GM19395 (cell line): ENCODE results near the gene SLC17A7.
"Not testable (repeated sequence)": the region's sequence is repeated elsewhere in the genome, so short reads cannot be mapped to it uniquely, and the experiment has no call there.

Experiments
- ATAC-seq: cut with Tn5 transposase; IDR thresholded peaks from one replicate; pipeline ENCODE4 v1.9.1; 2021; ENCODE audit warnings: mild to moderate bottlenecking, moderate library complexity; ENCODE audit not compliant: unreplicated experiment

The SLC17A7 gene

DNA sequence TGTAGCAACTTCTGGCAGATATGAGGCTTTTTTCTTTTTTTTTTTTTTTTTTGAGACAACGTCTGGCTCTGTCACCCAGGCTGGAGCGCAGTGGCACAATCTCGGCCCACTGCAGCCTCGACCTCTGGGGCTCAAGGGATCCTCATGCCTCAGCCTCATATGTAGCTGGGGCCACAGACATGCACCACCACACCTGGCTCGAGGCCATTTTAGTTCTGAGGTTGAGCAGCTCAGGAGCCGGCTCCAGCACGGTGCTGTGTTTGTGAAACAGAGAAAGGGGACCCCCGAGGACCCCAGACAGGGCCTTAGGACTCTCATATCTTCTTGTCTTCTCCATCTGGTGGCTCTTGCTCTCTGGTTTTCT is 29.3 kb upstream of the SLC17A7 start:
- ATAC-seq = no peak

DNA sequence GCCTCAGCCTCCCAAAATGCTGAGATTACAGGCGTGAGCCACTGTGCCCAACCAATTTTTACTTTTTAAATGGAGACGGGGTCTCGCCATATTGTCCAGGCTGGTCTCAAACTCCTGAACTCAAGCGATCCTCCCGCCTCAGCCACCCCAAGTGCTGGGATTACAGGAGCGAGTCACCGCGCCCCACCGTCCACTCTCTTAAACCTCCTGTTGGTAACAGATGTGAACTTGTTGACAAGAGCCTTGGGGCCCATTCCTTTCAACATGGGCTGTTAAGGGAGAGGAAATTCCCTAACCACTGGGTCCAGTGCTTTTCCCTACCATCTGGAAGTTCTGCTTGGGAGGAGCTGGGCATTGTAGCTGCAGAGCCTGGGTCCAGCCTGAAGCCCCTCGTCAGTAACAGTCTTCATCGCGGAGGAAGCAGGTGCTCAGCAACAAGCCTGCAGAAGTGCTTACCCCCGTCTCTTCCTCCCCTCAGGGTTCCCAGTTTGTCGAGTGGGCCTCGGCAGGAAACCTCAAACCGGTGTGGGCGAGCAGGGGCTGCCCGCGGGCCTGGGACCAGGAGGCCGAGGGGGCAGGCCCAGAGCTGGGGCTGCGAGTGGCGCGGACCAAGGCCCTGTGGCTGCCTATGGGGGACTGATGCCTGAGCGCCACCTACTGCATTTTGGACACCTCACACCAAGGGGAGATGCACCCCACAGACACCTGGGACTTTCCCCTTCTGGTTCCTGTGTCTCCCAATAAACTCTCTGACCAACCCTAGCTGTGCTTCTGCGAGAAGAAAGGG is 28.7 kb upstream of the SLC17A7 start:
- peak; percentile 40 for ATAC-seq

DNA sequence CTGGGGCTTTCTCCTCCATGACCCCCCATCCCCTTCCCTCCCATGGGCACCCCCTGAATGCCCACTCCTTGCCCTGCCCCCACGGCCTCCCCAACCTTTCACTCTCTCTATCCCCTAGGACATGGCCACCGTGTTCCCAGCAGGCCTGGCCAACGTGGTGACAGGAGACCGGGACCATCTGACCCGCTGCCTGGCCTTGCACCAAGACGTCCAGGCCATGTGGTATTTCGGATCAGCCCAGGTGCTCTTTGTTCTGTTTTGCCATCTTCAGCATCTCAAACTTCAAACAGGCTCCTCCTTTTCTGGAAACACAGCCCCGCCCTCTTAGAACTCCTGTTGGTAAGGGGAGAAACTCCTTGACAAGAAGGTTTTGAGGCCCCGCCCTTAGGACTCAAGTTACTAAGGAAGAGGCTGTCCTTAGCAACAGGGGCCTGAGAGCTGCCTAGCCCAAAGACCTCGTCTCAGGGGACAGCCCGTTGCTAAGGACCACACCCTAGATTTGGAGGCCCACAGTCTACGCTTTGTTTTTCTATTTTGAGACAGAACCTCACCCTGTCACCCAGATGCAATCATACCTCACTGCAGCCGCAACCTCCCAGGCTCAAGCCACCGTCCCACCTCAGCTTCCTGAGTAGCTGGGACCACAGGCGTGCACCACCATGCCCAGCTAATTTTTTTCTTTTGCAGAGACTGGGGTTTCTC is 27.6 kb upstream of the SLC17A7 start:
- ATAC-seq = peak; percentile 74

DNA sequence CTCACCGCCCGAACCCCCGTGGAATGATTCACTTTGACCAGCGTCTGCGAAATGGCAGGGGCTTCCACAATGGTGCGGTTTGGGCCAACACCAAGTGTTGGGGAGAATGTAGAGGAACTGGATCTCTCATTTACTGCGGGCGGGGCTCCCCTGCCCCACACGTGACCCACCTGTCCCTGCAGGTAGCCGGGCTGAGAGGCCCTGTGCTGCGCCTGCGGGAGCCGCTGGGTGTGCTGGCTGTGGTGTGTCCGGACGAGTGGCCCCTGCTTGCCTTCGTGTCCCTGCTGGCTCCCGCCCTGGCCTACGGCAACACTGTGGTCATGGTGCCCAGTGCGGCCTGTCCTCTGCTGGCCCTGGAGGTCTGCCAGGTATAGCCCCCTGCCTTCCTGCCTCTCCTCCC is 26.9 kb upstream of the SLC17A7 start:
- no peak for ATAC-seq

DNA sequence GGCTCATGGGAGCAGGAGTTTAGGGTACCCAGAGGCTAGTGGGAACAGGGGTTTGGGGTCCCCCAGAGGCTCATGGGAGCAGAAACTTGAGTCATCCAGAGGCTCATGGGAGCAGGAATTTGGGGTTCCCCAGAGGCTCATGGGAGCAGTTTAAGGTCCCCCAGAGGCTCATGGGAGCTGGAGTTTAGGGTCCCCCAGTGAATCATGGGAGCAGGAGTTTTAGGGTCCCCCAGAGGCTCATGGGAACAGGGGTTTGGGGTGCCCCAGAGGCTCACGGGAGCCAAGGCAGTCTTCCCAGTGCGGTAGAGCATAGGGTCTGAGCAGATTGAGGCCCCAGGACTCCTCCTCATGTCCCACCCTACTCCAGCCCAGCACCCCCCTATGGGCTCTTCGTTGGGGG is 24.0 kb upstream of the SLC17A7 start:
- ATAC-seq = no peak

DNA sequence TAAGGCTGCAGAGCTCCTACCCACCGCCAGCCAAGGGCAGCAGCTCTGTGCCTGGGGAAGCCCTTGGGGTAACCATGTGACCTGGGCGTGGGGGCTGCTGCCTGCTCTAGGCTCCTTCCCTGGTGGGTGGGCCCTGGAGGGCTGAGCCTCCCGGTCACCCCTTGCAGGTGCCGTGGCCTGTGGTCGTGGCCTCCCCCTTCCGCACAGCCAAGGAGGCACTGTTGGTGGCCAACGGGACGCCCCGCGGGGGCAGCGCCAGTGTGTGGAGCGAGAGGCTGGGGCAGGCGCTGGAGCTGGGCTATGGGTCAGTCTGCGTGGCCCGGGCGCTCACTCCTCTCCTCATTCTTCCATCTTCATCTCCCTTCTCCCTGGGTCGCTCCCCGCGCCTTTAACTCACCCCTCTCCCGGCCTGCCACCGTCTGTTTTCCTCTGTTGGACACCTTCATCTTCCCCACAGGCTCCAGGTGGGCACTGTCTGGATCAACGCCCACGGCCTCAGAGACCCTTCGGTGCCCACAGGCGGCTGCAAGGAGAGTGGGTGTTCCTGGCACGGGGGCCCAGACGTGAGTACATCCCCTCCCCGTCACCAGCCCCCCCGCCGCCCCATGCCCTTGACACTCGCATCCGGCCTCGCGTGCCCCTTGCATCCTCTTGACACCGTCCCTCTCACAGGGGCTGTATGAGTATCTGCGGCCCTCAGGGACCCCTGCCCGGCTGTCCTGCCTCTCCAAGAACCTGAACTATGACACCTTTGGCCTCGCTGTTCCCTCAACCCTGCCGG is 22.8 kb upstream of the SLC17A7 start:
- no peak for ATAC-seq

DNA sequence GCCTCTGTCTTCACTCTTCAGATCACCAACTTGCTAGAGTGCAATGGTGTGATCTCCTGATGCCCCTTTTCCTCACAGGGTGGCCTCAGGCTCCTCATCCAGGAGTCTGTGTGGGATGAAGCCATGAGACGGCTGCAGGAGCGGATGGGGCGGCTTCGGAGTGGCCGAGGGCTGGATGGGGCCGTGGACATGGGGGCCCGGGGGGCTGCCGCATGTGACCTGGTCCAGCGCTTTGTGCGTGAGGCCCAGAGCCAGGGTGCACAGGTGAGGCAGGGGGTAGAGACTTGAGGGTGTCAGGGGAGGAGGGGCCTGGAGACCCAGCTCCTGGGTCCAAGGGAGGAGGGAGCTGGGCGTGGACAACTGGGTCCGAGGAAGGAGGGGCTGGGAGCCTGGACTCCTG is 21.2 kb upstream of the SLC17A7 start:
- ATAC-seq = no peak

DNA sequence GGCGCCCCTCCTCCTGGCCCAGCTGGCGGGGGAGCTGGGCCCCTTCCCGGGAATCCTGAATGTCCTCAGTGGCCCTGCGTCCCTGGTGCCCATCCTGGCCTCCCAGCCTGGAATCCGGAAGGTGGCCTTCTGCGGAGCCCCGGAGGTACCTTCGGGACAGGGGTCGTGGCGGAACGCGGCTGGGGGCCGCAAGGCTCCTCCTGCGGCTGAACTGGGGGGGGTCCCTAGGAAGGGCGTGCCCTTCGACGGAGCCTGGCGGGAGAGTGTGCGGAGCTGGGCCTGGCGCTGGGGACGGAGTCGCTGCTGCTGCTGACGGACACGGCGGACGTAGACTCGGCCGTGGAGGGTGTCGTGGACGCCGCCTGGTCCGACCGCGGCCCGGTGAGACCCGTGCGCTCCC is 20.3 kb upstream of the SLC17A7 start:
- no peak for ATAC-seq

DNA sequence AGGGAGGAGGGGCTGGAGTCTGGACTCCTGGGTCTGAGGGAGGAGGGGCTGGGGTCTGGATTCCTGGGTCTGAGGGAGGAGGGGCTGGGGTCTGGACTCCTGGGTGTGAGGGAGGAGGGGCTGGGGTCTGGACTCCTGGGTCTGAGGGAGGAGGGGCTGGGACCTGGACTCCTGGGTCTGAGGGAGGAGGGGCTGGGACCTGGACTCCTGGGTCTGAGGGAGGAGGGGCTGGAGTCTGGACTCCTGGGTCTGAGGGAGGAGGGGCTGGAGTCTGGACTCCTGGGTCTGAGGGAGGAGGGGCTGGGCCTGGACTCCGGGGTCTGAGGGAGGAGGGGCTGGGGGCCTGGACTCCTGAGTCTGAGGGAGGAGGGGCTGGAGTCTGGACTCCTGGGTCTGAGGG is 19.8 kb upstream of the SLC17A7 start:
- ATAC-seq = not testable (repeated sequence)

DNA sequence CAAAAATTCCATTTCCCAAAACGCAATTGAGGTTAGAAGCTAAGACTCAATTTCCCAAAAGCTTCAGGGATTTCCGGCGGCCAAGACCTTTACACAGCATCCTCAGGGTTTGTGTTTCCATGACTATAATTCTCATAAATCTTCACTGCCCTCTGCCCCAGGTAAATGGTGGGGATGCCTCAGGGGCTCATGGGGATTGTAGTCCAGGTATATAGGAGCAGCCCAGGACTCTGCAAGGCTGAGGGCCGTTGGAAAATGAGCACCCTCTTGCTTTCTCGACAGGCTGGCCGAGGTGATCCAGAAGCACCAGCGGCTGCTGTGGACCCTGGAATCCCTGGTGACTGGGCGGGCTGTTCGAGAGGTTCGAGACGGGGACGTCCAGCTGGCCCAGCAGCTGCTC is 18.1 kb upstream of the SLC17A7 start:
- ATAC-seq = no peak

DNA sequence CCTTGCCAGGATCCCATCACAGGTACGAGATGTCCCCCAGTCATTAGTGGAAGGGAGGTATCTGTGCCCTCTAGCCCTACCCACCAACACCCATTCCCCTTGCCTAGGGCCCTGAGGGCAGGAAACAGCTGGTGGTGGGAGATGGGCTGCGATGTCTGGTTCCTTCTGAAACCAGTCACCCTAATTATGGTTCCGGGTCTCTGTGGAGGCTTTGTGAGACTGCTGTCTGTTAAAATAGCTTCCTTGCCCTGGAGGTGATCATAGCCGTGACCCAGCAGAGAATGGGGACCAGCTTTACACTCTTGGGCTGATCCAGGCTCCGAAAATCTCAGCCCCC is 17.2 kb upstream of the SLC17A7 start:
- ATAC-seq = no peak

DNA sequence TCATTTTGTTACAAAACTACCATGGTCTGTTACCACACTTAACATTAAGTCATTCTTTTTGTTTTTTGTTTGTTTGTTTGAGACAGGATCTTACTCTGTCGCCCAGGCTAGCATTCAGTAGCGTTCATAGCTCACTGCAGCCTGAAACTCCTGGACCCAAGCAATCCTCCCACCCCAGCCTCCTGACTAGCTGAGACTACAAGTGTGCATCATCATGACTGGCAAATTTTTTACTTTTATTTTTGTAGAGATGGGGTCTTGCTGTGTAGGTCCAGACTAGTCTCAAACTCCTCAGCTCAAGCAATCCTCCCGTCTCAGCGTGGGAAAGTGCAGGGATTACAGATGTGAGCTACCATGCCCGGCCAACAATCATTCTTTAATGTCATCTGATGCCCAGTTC is 15.0 kb upstream of the SLC17A7 start:
- ATAC-seq = no peak

DNA sequence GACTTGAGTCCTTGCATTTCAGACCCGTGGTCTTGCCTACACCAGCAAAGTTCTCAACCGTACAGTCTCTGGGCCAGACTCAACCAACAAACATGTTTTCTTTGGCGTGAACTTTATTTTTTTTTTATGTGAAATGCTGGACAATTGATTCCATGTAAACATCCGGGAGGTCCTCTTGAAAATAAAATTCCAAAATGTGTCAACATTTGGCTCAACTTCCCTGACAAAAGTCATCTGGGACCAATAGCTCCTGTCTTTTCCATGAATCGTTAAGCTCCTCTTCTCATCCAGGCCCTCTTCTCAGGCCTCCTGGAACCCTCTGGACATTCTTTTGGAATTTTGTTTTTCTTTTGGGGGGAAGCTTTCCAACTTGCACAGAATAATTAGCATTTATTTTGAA is 14.4 kb upstream of the SLC17A7 start:
- ATAC-seq = no peak

DNA sequence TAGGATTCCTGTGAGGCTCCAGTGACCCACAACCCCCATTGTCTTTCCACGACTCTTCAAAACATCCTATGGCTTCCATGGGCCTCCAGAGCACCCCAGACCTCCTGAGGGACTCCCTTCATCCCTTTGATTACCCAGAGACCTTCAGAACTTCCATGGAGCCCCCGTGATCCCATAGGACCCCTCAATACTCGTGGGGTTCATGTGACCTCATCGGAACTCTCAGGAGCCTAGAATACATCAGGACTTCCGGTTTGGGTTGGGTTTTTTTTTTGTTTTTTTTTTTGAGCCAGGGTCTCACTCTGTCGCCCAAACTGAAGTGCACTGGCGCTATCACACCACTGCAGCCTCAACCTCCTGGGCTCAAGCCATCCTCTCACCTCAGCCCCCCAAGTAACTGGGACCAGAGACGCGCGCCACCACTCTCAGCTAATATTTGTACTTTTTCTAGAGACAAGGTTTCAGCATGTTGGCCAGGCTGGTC is 12.5 kb upstream of the SLC17A7 start:
- no peak for ATAC-seq

DNA sequence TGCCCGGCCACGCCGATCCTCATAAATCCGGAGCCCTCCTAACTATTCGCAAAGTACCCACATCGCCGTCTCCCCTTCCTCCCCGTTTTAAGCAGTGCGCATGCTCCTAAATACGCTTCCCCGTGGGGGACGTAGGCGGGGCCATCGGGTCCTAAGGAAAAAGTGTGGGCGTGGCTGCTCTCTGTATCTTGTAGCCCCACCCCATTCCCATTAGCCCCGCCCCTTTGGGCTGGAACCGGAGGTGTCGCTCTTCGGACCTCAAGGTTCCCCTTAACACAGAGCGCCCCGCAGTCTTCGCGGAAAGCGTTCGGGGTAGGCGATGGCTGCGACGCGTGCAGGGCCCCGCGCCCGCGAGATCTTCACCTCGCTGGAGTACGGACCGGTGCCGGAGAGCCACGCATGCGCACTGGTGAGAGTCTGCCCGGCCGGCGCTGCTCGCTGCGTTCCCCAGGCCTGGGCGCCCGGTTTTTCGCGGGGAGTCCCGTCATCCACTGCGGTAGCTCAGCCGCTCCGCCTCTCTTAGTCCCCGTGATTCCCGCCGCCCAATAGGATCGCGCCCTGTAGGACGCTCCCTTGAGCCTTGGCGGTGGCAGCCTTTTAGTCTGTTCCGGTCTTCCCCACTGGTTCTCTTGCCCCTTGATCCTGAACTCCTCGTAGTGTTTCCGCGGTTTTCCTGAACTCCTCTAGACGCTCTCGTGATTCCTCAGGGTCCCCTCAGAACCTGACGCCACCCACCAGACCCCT is 11.9 kb upstream of the SLC17A7 start, which contains the start of gene ALDH16A1:
Gene ALDH16A1 (plus strand): TSS at position 213 of the 744 bp plus-strand sequence. CDS start 107 bp downstream, at position 320.
- ATAC-seq = peak; percentile 74

DNA sequence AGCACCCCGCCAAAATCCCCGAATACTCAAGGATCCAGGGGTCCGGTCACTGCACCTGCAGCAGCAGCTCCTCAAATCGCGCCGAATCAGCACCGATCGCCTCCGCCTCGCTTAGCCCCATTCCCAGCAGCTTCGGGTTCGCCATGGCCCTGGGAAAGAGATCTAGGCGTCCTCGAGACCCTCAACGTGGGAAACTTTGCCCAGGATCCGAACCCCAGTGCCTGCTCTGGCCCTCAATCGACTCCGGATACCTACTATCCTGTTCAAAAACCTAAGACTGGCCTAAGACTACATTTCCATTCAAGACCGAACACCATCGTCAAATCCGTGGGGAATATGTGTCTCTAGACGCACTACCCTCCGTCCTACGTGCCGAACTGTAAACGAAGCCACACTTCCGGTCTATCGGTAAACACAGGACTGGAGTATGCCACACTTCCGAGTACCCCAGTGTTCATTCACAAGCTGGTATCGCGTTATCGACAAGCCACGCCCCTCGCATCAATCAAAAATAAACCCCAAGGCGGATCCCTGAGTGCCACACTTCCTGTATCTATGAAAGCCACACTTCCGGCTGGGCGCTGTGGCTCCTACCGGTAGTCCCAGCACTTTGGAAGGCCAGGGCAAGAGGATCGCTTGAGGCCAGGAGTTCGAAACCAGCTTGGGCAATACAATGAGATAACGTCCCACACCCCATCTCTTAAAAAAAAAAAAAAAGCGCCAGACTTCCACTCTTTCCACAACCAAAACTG is 10.3 kb upstream of the SLC17A7 start, which contains the start of gene PIH1D1:
Gene PIH1D1 (minus strand): TSS at position 385 of the 752 bp plus-strand sequence. CDS start 240 bp downstream, at position 145.
- ATAC-seq = peak; percentile 64

DNA sequence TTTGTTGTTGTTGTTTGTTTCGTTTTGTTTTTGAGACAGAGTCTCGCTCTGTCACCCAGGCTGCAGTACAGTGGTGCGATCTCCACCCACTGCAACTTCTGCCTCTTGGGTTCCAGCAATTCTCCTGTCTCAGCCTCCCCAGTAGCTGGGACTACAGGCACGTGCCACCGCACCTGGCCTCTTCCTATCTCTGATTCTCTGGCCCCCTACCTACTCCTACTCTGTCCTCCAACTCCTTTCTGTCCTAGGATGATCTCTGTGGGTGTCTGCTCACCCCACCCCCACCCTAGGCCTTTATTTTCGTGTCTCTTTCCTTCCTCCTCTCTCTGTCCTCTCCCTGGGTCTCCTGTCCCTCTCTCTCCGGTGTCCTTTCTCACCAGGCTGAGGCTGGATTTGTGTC is 9.1 kb upstream of the SLC17A7 start:
- no peak for ATAC-seq

DNA sequence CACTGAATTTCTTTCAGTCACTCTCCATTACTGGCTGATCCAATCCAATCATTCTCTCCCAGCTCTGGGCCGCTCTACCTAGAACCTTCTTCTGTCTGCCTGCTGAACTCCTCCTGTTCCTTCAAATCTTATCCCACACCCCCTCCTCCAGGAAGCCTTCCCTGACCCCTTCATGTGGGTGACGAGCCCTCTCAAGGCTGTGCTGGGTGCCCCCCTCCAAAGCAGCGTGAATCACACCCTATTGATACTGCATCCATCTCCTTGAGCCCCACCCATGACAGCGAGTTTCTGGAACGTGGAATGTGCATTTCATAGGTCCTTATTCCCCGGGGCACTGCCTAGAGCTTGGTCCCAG is 7.1 kb upstream of the SLC17A7 start:
- no peak for ATAC-seq

DNA sequence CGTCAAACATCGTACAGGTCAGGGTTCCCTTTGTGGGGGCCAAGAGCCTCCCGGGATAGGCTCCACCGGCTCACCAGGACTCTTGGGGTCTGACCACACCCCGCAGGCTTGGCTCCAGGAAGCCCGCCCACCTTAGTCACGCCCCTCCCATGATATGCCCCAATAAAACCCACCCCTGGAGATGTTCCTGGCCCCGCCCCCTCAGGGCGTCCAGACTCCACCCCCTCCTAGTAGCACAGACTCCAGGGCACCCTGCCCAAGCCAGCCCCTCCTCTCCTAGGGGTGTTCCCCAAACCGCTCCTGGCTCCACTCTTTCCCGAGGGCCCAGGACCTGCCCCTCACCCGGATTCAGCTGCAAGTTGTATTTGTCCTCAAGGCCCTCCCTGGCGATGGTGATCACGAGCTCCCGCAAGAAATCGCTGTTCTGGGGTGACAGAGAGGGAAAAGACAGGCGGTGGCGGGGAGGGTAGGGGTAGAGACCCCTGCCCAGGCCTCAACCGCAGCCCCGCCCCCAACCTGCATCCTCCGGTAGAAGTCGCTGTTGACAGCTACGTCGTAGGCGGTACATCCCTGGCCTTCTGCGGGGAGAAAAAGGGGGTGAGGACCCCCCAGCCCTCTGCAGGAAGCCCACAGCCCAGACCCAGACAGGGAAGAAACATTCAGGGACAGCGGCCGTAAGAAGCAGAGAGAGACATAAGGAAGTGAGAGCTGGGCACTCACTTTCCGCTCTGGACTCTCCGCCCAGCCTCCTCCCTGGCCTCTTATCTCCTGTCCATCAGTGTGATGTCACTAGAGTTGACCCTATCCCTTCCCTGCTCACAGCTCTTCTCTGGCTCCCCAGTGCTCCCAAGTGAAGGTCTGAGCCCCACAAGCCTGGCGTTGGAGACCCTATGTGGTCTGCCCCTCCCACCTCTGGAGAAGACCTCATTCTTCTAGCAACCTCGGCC is 6.4 kb upstream of the SLC17A7 start:
- ATAC-seq = no peak
